Activated naive CD8-positive, alpha-beta T cell treated with anti-CD3 and anti-CD28 coated beads, Interleukin-2, amount 50 U/mL, for 24 hours (primary cell): ENCODE results near the gene AMOTL1.
"Not testable (repeated sequence)": the region's sequence is repeated elsewhere in the genome, so short reads cannot be mapped to it uniquely, and the experiment has no call there.

ENCODE experiments used
- ATAC-seq: fragments of 150-1000 bp; cut with Tn5 transposase; one replicate; pipeline ENCODE4 v1.10.0; 2021
- DNase-seq: peaks from one replicate; pipeline ENCODE4 v3.0.0; 2021
- H3K27ac Mint-ChIP-seq: one replicate; pipeline ENCODE4 v1.8.0; 2021; ENCODE audit warnings: mild to moderate bottlenecking, mixed read lengths
- H3K27me3 Mint-ChIP-seq: one replicate; pipeline ENCODE4 v1.8.0; 2021; ENCODE audit warnings: mixed read lengths
- H3K36me3 Mint-ChIP-seq: one replicate; pipeline ENCODE4 v1.8.0; 2021; ENCODE audit warnings: low read depth, mixed read lengths
- H3K4me1 Mint-ChIP-seq: one replicate; pipeline ENCODE4 v1.8.0; 2021; ENCODE audit warnings: mixed read lengths
- H3K4me3 Mint-ChIP-seq: one replicate; pipeline ENCODE4 v1.8.0; 2021; ENCODE audit warnings: mild to moderate bottlenecking, moderate library complexity, mixed read lengths
- H3K9me3 Mint-ChIP-seq: one replicate; pipeline ENCODE4 v1.8.0; 2021; ENCODE audit warnings: mixed read lengths

AMOTL1 gene

DNA sequence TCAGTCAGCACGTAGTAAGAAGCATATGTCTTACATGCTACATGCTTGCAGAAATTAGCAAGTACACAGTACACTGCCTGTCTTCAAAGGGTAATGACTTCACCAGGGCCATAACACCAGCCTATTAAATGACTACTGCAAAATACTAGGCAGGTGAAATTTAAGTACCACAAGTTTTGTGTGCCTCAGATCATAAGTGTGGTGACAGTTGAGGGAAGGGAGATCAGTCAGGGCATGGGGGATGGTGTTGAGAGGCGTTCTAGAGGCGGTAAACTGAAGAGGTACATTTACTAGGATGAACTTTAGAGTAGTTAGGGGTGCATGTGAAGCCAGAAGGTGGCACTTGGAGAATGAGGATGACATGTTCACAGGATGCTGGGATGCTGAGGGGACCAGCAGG, 22.0 kb downstream of the AMOTL1 start:
- H3K27me3 Mint-ChIP-seq = peaks cover 2% of the 10 kb centered on the region
- DNase-seq (no peak), ATAC-seq (no peak)

GRCh38 chr11:94790661-94791180, 22.6 kb downstream of the AMOTL1 start:
- H3K36me3 Mint-ChIP-seq = no peaks in the 10 kb centered on the region
- H3K27ac Mint-ChIP-seq = no peak overlapping the region
- peaks cover 2% of the 10 kb centered on the region for H3K27me3 Mint-ChIP-seq
- no peak overlapping the region for H3K4me3 Mint-ChIP-seq
- no peak for ATAC-seq
- no peak for DNase-seq
- no peaks in the 10 kb centered on the region for H3K9me3 Mint-ChIP-seq
- no peaks in the 10 kb centered on the region for H3K4me1 Mint-ChIP-seq

More for the DNA sequence above, 22.0 kb downstream of the AMOTL1 start:
- no peaks in the 10 kb centered on the region for H3K4me1 Mint-ChIP-seq
- no peaks in the 10 kb centered on the region for H3K9me3 Mint-ChIP-seq
- no peaks in the 10 kb centered on the region for H3K36me3 Mint-ChIP-seq
- H3K27ac Mint-ChIP-seq = no peak overlapping the region
- H3K4me3 Mint-ChIP-seq = no peak overlapping the region

GRCh38 chr11:94791216-94791889, 23.2 kb downstream of the AMOTL1 start:
- Mint-ChIP-seq H3K4me3 (no peak overlapping the region), H3K27me3 (peaks cover 2% of the 10 kb centered on the region), H3K36me3 (no peaks in the 10 kb centered on the region), H3K4me1 (no peaks in the 10 kb centered on the region), H3K9me3 (no peaks in the 10 kb centered on the region), H3K27ac (no peak overlapping the region)
- DNase-seq = no peak
- no peak for ATAC-seq

DNA sequence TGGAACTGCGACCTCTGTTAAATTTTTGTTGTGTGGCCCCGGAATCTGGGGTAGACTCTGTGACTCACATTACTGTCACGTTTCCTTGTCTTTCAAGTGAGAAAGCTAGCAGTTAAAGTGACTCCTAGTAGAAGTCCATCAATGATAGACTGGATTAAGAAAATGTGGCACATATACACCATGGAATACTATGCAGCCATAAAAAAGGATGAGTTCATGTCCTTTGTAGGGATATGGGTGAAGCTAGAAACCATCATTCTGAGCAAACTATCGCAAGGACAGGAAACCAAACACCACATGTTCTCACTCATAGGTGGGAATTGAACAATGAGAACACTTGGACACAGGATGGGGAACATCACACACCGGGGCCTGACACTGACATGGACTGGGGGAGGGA, 23.8 kb downstream of the AMOTL1 start:
- not testable (repeated sequence) for ATAC-seq, H3K27me3 Mint-ChIP-seq, H3K9me3 Mint-ChIP-seq, H3K36me3 Mint-ChIP-seq, H3K4me1 Mint-ChIP-seq, H3K27ac Mint-ChIP-seq, DNase-seq, H3K4me3 Mint-ChIP-seq

- no peak overlapping the region for H3K27ac Mint-ChIP-seq
- no peaks in the 10 kb centered on the region for H3K4me1 Mint-ChIP-seq
- H3K36me3 Mint-ChIP-seq = no peaks in the 10 kb centered on the region
- H3K4me3 Mint-ChIP-seq = no peak overlapping the region
- H3K27me3 Mint-ChIP-seq = no peaks in the 10 kb centered on the region
- no peak for DNase-seq
- no peaks in the 10 kb centered on the region for H3K9me3 Mint-ChIP-seq
- ATAC-seq = no peak
Measured at GRCh38 chr11:94792451-94792850, 24.3 kb downstream of the AMOTL1 start.

DNA sequence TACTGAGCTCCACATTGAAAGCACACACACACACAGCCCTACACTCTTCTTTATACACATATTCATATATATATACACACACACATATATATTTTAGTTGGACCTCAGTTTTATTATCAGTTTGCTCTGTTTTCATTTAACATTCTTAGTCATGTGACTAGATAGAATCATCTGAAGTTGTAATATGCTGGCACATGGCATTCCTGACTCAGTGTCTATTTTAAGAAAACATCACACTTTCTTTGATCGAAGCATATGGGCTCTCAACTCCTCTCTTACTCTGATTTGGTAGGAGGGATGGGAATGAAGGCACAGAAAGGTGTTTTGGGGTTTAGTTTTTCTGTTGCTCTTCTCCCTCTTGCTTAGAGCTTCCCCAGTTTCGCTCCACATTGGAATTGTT, 24.8 kb downstream of the AMOTL1 start:
- Mint-ChIP-seq H3K27me3 (no peaks in the 10 kb centered on the region), H3K9me3 (no peaks in the 10 kb centered on the region), H3K4me3 (no peak overlapping the region), H3K36me3 (no peaks in the 10 kb centered on the region), H3K4me1 (no peaks in the 10 kb centered on the region), H3K27ac (no peak overlapping the region)
- DNase-seq (no peak), ATAC-seq (no peak)

DNA sequence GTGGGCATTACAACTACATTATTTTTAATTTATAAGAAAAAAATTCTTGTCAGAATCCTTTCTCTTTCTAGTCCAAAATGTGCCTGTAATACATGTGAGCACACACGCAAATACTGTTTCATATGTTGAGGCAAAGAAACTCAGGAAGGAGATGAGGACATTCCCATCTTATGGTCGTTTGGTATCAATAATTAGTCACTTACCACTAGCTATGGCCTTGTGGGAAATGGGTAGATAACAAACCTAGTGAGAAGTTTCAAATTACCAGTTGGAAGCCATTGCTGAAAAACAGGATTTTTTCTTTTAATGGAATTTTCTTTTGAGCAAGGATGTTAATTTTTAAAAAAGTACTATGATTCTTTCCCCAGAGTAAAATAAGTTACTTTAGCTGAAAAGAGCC, 25.7 kb downstream of the AMOTL1 start:
- H3K9me3 Mint-ChIP-seq = no peaks in the 10 kb centered on the region
- no peak for DNase-seq
- H3K4me3 Mint-ChIP-seq = no peak overlapping the region
- no peak for ATAC-seq
- no peaks in the 10 kb centered on the region for H3K4me1 Mint-ChIP-seq
- no peaks in the 10 kb centered on the region for H3K27me3 Mint-ChIP-seq
- no peak overlapping the region for H3K27ac Mint-ChIP-seq
- no peaks in the 10 kb centered on the region for H3K36me3 Mint-ChIP-seq

- DNase-seq (no peak), ATAC-seq (no peak)
- Mint-ChIP-seq H3K36me3 (no peaks in the 10 kb centered on the region), H3K9me3 (no peaks in the 10 kb centered on the region), H3K27ac (no peak overlapping the region), H3K4me3 (no peak overlapping the region), H3K27me3 (no peaks in the 10 kb centered on the region), H3K4me1 (no peaks in the 10 kb centered on the region)
Measured at GRCh38 chr11:94794287-94795168, 26.4 kb downstream of the AMOTL1 start.

DNA sequence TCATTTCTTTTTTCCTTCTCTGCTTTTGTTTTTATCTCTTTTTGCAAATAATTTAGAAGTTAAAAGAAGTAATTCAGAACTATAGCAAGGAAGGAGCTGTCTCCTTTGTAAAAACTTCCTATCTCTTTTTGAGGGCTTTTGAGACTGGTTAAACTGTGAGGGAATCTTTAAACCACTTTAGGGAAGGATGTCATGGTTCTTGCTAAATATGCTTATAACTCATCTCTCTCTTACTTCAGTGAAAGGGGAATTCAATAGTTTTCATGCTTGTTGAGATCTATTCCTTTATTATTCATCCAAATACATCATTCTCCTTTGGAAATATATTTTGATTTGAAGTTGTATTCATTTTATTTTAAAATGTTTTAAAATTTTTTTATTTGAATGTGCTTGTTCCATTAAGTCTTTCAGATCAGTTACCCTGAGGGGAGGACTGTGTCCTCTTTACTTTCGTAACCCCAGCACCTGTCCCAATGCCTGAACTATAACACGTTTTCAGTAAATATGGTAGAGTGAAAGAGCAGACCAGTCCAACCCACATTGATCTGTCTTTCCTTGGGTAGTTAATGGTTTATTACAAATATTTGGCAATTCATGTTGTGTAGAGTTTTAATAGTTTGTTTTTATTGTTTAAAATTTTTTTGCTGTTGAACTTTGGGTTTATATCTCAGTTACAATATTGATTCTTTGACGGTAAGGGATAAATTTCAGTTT, 27.5 kb downstream of the AMOTL1 start:
- H3K27ac Mint-ChIP-seq = no peak overlapping the region
- no peak overlapping the region for H3K4me3 Mint-ChIP-seq
- H3K9me3 Mint-ChIP-seq = no peaks in the 10 kb centered on the region
- H3K36me3 Mint-ChIP-seq = no peaks in the 10 kb centered on the region
- no peak for DNase-seq
- H3K4me1 Mint-ChIP-seq = no peaks in the 10 kb centered on the region
- no peak for ATAC-seq
- H3K27me3 Mint-ChIP-seq = no peaks in the 10 kb centered on the region

DNA sequence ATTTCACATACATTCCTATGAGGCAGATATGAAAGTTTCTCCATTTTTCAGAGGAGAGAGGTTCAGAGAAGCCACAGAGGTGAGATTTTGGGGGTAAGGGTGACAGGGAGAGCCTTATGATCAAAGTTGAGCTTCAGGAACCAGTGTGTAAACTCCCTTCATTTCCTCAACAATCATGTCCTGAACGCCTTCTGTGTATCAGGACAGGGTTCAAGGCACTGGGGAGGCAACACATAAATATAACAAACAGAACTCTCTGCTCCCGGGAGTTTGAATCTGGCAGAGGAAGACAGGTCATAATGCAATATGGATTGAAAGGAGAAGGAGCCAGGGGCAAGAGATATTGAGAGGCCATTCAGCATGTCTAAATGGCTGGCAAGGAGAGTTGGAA, 28.0 kb downstream of the AMOTL1 start:
- DNase-seq (no peak), ATAC-seq (no peak)
- Mint-ChIP-seq H3K4me1 (no peaks in the 10 kb centered on the region), H3K27ac (no peak overlapping the region), H3K9me3 (no peaks in the 10 kb centered on the region), H3K4me3 (no peak overlapping the region), H3K36me3 (no peaks in the 10 kb centered on the region), H3K27me3 (no peaks in the 10 kb centered on the region)

DNA sequence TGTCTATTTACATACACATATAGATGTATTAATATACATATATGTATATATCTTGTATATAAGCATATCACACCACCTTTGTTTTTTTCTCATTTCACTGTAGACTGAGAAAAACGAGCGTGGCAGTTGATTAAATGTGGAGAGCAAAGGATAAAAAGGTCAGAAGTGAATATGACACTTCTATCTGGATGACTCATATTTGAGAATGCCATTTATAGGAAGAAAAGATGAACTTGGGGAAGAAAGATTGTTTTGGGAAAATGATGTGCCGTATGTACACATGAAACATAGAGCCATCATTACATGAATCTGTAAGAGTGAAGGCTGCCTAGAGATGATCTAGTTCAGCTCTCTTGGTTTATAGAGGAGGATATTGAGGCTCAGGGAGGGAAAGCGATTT, 28.7 kb downstream of the AMOTL1 start:
- Mint-ChIP-seq H3K36me3 (no peaks in the 10 kb centered on the region), H3K27ac (no peak overlapping the region), H3K9me3 (no peaks in the 10 kb centered on the region), H3K27me3 (no peaks in the 10 kb centered on the region), H3K4me1 (no peaks in the 10 kb centered on the region), H3K4me3 (no peak overlapping the region)
- DNase-seq (no peak), ATAC-seq (no peak)

GRCh38 chr11:94799726-94800125, 31.6 kb downstream of the AMOTL1 start:
- no peaks in the 10 kb centered on the region for H3K27me3 Mint-ChIP-seq
- H3K9me3 Mint-ChIP-seq = no peaks in the 10 kb centered on the region
- no peaks in the 10 kb centered on the region for H3K36me3 Mint-ChIP-seq
- H3K4me1 Mint-ChIP-seq = no peaks in the 10 kb centered on the region
- H3K4me3 Mint-ChIP-seq = no peak overlapping the region
- no peak for DNase-seq
- no peak for ATAC-seq
- no peak overlapping the region for H3K27ac Mint-ChIP-seq

- no peaks in the 10 kb centered on the region for H3K27me3 Mint-ChIP-seq
- no peaks in the 10 kb centered on the region for H3K36me3 Mint-ChIP-seq
- no peaks in the 10 kb centered on the region for H3K9me3 Mint-ChIP-seq
- DNase-seq = no peak
- no peak overlapping the region for H3K27ac Mint-ChIP-seq
- H3K4me1 Mint-ChIP-seq = no peaks in the 10 kb centered on the region
- no peak for ATAC-seq
- no peak overlapping the region for H3K4me3 Mint-ChIP-seq
Measured at GRCh38 chr11:94800414-94800813, 32.3 kb downstream of the AMOTL1 start.

- no peak for DNase-seq
- ATAC-seq = no peak
Measured at GRCh38 chr11:94801866-94802460, 33.8 kb downstream of the AMOTL1 start.

More at GRCh38 chr11:94801866-94802460, 33.8 kb downstream of the AMOTL1 start:
- Mint-ChIP-seq H3K4me1 (no peaks in the 10 kb centered on the region), H3K4me3 (no peak overlapping the region), H3K27me3 (no peaks in the 10 kb centered on the region), H3K36me3 (no peaks in the 10 kb centered on the region), H3K9me3 (no peaks in the 10 kb centered on the region), H3K27ac (no peak overlapping the region)
